Measurements from ENCODE around the gene KRTAP4-2.

KRTAP4-2 gene

GRCh38 chr17:41215681-41216080, 37.7 kb upstream of the KRTAP4-2 start:
- Histone ChIP-seq H3K27ac (ENCODE audit: extremely low read depth, low read depth, low read length) (no peak overlapping the region), H3K36me3 (ENCODE audit: control insufficient read depth in 2 of 2, insufficient read depth in 1 of 2, low read length in 2 of 2) (no peaks in the 10 kb centered on the region), H3K4me1 (ENCODE audit: control insufficient read depth, insufficient read depth, low read length) (peaks cover 4% of the 10 kb centered on the region; the same call in 1 of the 2 replicates), H3K9me3 (ENCODE audit: control insufficient read depth, insufficient read depth, low read depth, low read length) (no peaks in the 10 kb centered on the region), H3K4me3 (ENCODE audit: low read depth, low read length) (no peak overlapping the region)
- TF ChIP-seq ZNF433 (tag by site-specific recombination; IDR thresholded peaks at IDR 0.05; ENCODE audit: low read depth) = no peak
- TF ChIP-seq ZNF629 (tag by site-specific recombination; IDR thresholded peaks at IDR 0.05) = no peak
- no peak for TF ChIP-seq SCRT1 (tag by site-specific recombination; IDR thresholded peaks at IDR 0.05; ENCODE audit: borderline replicate concordance)
- no peak for TF ChIP-seq ZIC2 (tag by site-specific recombination; IDR thresholded peaks at IDR 0.05)
- TF ChIP-seq ZFP69B (tag by site-specific recombination; IDR thresholded peaks at IDR 0.05) = no peak
- no peak for TF ChIP-seq ZNF184 (tag by site-specific recombination; IDR thresholded peaks at IDR 0.05)
- TF ChIP-seq ZNF146 (tag by site-specific recombination; IDR thresholded peaks at IDR 0.05) = peak; percentile 69; the same call in 1 of the 2 replicates
- no peak for TF ChIP-seq ZNF248 (tag by site-specific recombination; IDR thresholded peaks at IDR 0.05)
- ChIA-PET POLR2A (no interaction called here), CTCF (interaction anchor here (1.0 kb wide), 1 partner anchor 18 kb away, joined by 4 read pairs; no protein-coding TSS in a partner anchor)

GRCh38 chr17:41212524-41213169, 34.6 kb upstream of the KRTAP4-2 start:
- H3K4me1 ChIP-seq (ENCODE audit: control insufficient read depth, insufficient read depth, low read length) = peaks cover 4% of the 10 kb centered on the region; the same call in 1 of the 2 replicates
- H3K4me3 ChIP-seq (ENCODE audit: low read depth, low read length) = no peak overlapping the region
- ChIA-PET POLR2A (no interaction called here), CTCF (interaction anchor here (0.6 kb wide), 1 partner anchor 429 kb away, joined by 3 read pairs; no protein-coding TSS in a partner anchor)
- H3K9me3 ChIP-seq (ENCODE audit: control insufficient read depth, insufficient read depth, low read depth, low read length) = no peaks in the 10 kb centered on the region
- H3K36me3 ChIP-seq (ENCODE audit: control insufficient read depth in 2 of 2, insufficient read depth in 1 of 2, low read length in 2 of 2) = no peaks in the 10 kb centered on the region
- TF ChIP-seq SCRT1 (tag by site-specific recombination; IDR thresholded peaks at IDR 0.05; ENCODE audit: borderline replicate concordance) = peak; percentile 49; the same call in 1 of the 2 replicates
- TF ChIP-seq ZNF768 (tag by site-specific recombination; IDR thresholded peaks at IDR 0.05) = no peak
- peak; percentile 42; the same call in 1 of the 2 replicates for TF ChIP-seq SCRT2 (tag by site-specific recombination; IDR thresholded peaks at IDR 0.05)
- TF ChIP-seq ZIC2 (tag by site-specific recombination; IDR thresholded peaks at IDR 0.05) = peak; percentile 83
- no peak for TF ChIP-seq SP7 (tag by site-specific recombination; IDR thresholded peaks at IDR 0.05)
- no peak for TF ChIP-seq ZNF311 (tag by site-specific recombination; IDR thresholded peaks at IDR 0.05; ENCODE audit: borderline replicate concordance)
- TF ChIP-seq ZNF324 (tag by site-specific recombination; IDR thresholded peaks at IDR 0.05) = no peak
- H3K27ac ChIP-seq (ENCODE audit: extremely low read depth, low read depth, low read length) = no peak overlapping the region

DNA sequence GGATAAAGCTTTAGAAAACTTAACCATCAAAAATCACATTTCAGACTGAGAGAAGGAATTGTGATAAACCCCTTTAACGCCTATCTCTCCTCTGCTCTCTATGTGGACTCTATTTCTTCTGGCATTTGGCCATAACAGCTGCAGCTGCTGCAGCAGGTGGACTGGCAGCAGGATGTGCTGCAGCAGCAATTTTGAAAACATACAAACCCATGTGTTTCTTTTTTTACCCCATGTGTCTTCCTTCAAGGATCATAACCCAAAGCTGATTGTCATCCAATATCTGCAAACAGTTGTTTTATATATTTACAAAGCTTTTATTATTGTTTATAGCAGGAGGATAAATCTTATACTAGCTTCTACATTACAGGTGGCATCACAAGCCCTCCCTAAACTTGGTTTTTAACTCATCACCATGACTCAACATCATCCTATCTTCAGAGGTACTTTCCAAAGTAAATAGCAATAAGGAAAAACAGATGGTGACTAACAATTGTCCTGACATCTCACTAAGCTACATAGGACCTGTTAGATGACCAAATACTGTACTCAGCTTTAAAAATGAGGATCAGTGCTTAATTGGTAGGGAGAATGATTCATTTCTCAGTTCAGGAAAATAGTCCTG, 33.9 kb upstream of the KRTAP4-2 start:
- Histone ChIP-seq H3K4me1 (ENCODE audit: control insufficient read depth, insufficient read depth, low read length) (peaks cover 4% of the 10 kb centered on the region; the same call in 1 of the 2 replicates), H3K27ac (ENCODE audit: extremely low read depth, low read depth, low read length) (no peak overlapping the region), H3K36me3 (ENCODE audit: control insufficient read depth in 2 of 2, insufficient read depth in 1 of 2, low read length in 2 of 2) (no peaks in the 10 kb centered on the region), H3K9me3 (ENCODE audit: control insufficient read depth, insufficient read depth, low read depth, low read length) (no peaks in the 10 kb centered on the region), H3K4me3 (ENCODE audit: low read depth, low read length) (no peak overlapping the region)
- POLR2A ChIA-PET = no interaction called here
- CTCF ChIA-PET = interaction anchor here (0.6 kb wide), 1 partner anchor 428 kb away, joined by 3 read pairs; no protein-coding TSS in a partner anchor
- no peak for TF ChIP-seq ZNF354C (tag by site-specific recombination; IDR thresholded peaks at IDR 0.05; ENCODE audit: borderline replicate concordance, low read depth)
- peak; percentile 57 for TF ChIP-seq ZNF629 (tag by site-specific recombination; IDR thresholded peaks at IDR 0.05)
- no peak for TF ChIP-seq ZNF777 (tag by site-specific recombination; IDR thresholded peaks at IDR 0.05; ENCODE audit: borderline replicate concordance)
- TF ChIP-seq ZNF707 (tag by site-specific recombination; IDR thresholded peaks at IDR 0.05) = no peak
- no peak for TF ChIP-seq ZSCAN18 (tag by site-specific recombination; IDR thresholded peaks at IDR 0.05)
- TF ChIP-seq ZNF324 (tag by site-specific recombination; IDR thresholded peaks at IDR 0.05) = no peak
- TF ChIP-seq ZNF660 (tag by site-specific recombination; IDR thresholded peaks at IDR 0.05) = no peak
- TF ChIP-seq ZNF426 (tag by site-specific recombination; IDR thresholded peaks at IDR 0.05) = no peak
- peak; percentile 66 for TF ChIP-seq SCRT2 (tag by site-specific recombination; IDR thresholded peaks at IDR 0.05)
- no peak for TF ChIP-seq EGR2 (tag by site-specific recombination; IDR thresholded peaks at IDR 0.05; ENCODE audit: low read depth)
- TF ChIP-seq GLIS1 (tag by site-specific recombination; IDR thresholded peaks at IDR 0.05) = no peak
- TF ChIP-seq SCRT1 (tag by site-specific recombination; IDR thresholded peaks at IDR 0.05; ENCODE audit: borderline replicate concordance) = peak; percentile 24; the same call in 1 of the 2 replicates
- TF ChIP-seq GLI2 (tag by site-specific recombination; IDR thresholded peaks at IDR 0.05; ENCODE audit: borderline replicate concordance, low read depth) = no peak
- TF ChIP-seq PRDM6 (tag by site-specific recombination; IDR thresholded peaks at IDR 0.05) = 0 out of 2 replicates have a peak, but pooled peaks have one; percentile 26
- TF ChIP-seq KLF17 (tag by site-specific recombination; IDR thresholded peaks at IDR 0.05) = no peak
- no peak for TF ChIP-seq ZFP69B (tag by site-specific recombination; IDR thresholded peaks at IDR 0.05)
- no peak; the same call in 1 of the 2 replicates for TF ChIP-seq ZNF654 (tag by site-specific recombination; IDR thresholded peaks at IDR 0.05; ENCODE audit: low read depth)
- no peak for TF ChIP-seq ZNF184 (tag by site-specific recombination; IDR thresholded peaks at IDR 0.05)
